IPS DF 6.9 (cell line): ENCODE measurements around the gene TLNRD1.

Experiments used
- DNase-seq: peaks from one replicate; pipeline ENCODE4 v3.0.0-alpha.2; 2013; ENCODE audit warnings: low read depth, low spot score
- H3K27ac ChIP-seq: one replicate; pipeline ENCODE4 v1.5.1; 2013; ENCODE audit warnings: low read length, control low read depth
- H3K27me3 ChIP-seq: 2 replicates; pipeline ENCODE4 v1.6.1; 2013; ENCODE audit warnings: mild to moderate bottlenecking, low read length; ENCODE audit not compliant: control insufficient read depth, insufficient read depth
- H3K36me3 ChIP-seq: 2 replicates; pipeline ENCODE4 v1.6.1; 2013; ENCODE audit warnings: low read length; ENCODE audit not compliant: control insufficient read depth, insufficient read depth
- H3K4me1 ChIP-seq: 2 replicates; pipeline ENCODE4 v1.6.1; 2013; ENCODE audit warnings: low read length; ENCODE audit not compliant: control insufficient read depth, insufficient read depth
- H3K4me3 ChIP-seq: 2 replicates; pipeline ENCODE4 v1.5.1; 2013; ENCODE audit warnings: mild to moderate bottlenecking, low read length
- H3K9me3 ChIP-seq: 2 replicates; pipeline ENCODE4 v1.6.1; 2013; ENCODE audit warnings: low read length, inconsistent platforms; ENCODE audit not compliant: control insufficient read depth, insufficient read depth
- whole genome bisulfite sequencing: extraction: QIAGEN DNeasy Blood & Tissue Kit; methylation state at CpG from one replicate; pipeline ENCODE4 v1.1.7; 2013; ENCODE audit warnings: mixed read lengths, missing lambda C conversion rate; ENCODE audit not compliant: insufficient read length, insufficient coverage; 5-methylcytosine and 5-hydroxymethylcytosine counted together

TLNRD1 gene

GRCh38 chr15:80966431-80967197, 34.1 kb upstream of the TLNRD1 start:
- peaks cover 15% of the 10 kb centered on the region for H3K4me1 ChIP-seq
- H3K4me3 ChIP-seq = no peak overlapping the region
- no peaks in the 10 kb centered on the region for H3K9me3 ChIP-seq
- WGBS = no CpG with 5 or more reads among the region's 8 CpGs
- H3K36me3 ChIP-seq = peaks cover 3% of the 10 kb centered on the region; the same call in 1 of the 2 replicates
- no peak overlapping the region for H3K27ac ChIP-seq
- DNase-seq = no peak
- H3K27me3 ChIP-seq = no peaks in the 10 kb centered on the region

- no peaks in the 10 kb centered on the region for H3K9me3 ChIP-seq
- peaks cover 3% of the 10 kb centered on the region; the same call in 1 of the 2 replicates for H3K36me3 ChIP-seq
- H3K27me3 ChIP-seq = no peaks in the 10 kb centered on the region
- peaks cover 15% of the 10 kb centered on the region for H3K4me1 ChIP-seq
- peak; percentile 68 for DNase-seq
- WGBS = no CpG with 5 or more reads among the region's 3 CpGs
- no peak overlapping the region for H3K27ac ChIP-seq
- no peak overlapping the region for H3K4me3 ChIP-seq
Measured at GRCh38 chr15:80967451-80967850, 33.3 kb upstream of the TLNRD1 start.

- no peak overlapping the region for H3K27ac ChIP-seq
- H3K4me3 ChIP-seq = no peak overlapping the region
- no peak for DNase-seq
- H3K27me3 ChIP-seq = no peaks in the 10 kb centered on the region
- no CpG with 5 or more reads among the region's 4 CpGs for WGBS
- H3K36me3 ChIP-seq = peaks cover 3% of the 10 kb centered on the region; the same call in 1 of the 2 replicates
- H3K9me3 ChIP-seq = no peaks in the 10 kb centered on the region
- H3K4me1 ChIP-seq = peaks cover 15% of the 10 kb centered on the region
Measured at GRCh38 chr15:80967991-80968510, 32.7 kb upstream of the TLNRD1 start.

- H3K4me1 ChIP-seq = peaks cover 15% of the 10 kb centered on the region
- H3K9me3 ChIP-seq = no peaks in the 10 kb centered on the region
- no CpG with 5 or more reads among the region's 7 CpGs for WGBS
- no peak overlapping the region for H3K4me3 ChIP-seq
- DNase-seq = no peak
- peaks cover 3% of the 10 kb centered on the region; the same call in 1 of the 2 replicates for H3K36me3 ChIP-seq
- H3K27ac ChIP-seq = no peak overlapping the region
- no peaks in the 10 kb centered on the region for H3K27me3 ChIP-seq
Measured at GRCh38 chr15:80969316-80969715, 31.4 kb upstream of the TLNRD1 start.

- no peak overlapping the region for H3K27ac ChIP-seq
- no peaks in the 10 kb centered on the region for H3K27me3 ChIP-seq
- peak; percentile 25 for DNase-seq
- H3K4me3 ChIP-seq = no peak overlapping the region
- WGBS = no CpG with 5 or more reads among the region's 12 CpGs
- peaks cover 15% of the 10 kb centered on the region for H3K4me1 ChIP-seq
- no peaks in the 10 kb centered on the region for H3K9me3 ChIP-seq
- H3K36me3 ChIP-seq = peaks cover 3% of the 10 kb centered on the region; the same call in 1 of the 2 replicates
Measured at GRCh38 chr15:80970018-80970657, 30.6 kb upstream of the TLNRD1 start.

GRCh38 chr15:80970658-80971057, 30.1 kb upstream of the TLNRD1 start:
- H3K36me3 ChIP-seq = peaks cover 3% of the 10 kb centered on the region; the same call in 1 of the 2 replicates
- no peak overlapping the region for H3K4me3 ChIP-seq
- H3K27ac ChIP-seq = no peak overlapping the region
- H3K9me3 ChIP-seq = no peaks in the 10 kb centered on the region
- H3K27me3 ChIP-seq = no peaks in the 10 kb centered on the region
- WGBS = no CpG with 5 or more reads among the region's 3 CpGs
- peaks cover 15% of the 10 kb centered on the region for H3K4me1 ChIP-seq
- no peak for DNase-seq

GRCh38 chr15:80971143-80971542, 29.6 kb upstream of the TLNRD1 start:
- Histone ChIP-seq H3K9me3 (no peaks in the 10 kb centered on the region), H3K36me3 (peaks cover 3% of the 10 kb centered on the region; the same call in 1 of the 2 replicates), H3K4me1 (peaks cover 15% of the 10 kb centered on the region), H3K27me3 (no peaks in the 10 kb centered on the region), H3K27ac (no peak overlapping the region), H3K4me3 (no peak overlapping the region)
- no peak for DNase-seq
- no CpG with 5 or more reads among the region's 2 CpGs for WGBS

- H3K4me3 ChIP-seq = no peak overlapping the region
- no peak for DNase-seq
- H3K9me3 ChIP-seq = no peaks in the 10 kb centered on the region
- WGBS = no CpG with 5 or more reads among the region's 3 CpGs
- H3K27ac ChIP-seq = no peak overlapping the region
- H3K4me1 ChIP-seq = peaks cover 12% of the 10 kb centered on the region
- no peaks in the 10 kb centered on the region for H3K27me3 ChIP-seq
- peaks cover 3% of the 10 kb centered on the region; the same call in 1 of the 2 replicates for H3K36me3 ChIP-seq
Measured at GRCh38 chr15:80972276-80972675, 28.4 kb upstream of the TLNRD1 start.

GRCh38 chr15:80974914-80975313, 25.8 kb upstream of the TLNRD1 start:
- Histone ChIP-seq H3K4me1 (peaks cover 5% of the 10 kb centered on the region; the same call in 1 of the 2 replicates), H3K9me3 (no peaks in the 10 kb centered on the region), H3K4me3 (no peak overlapping the region), H3K27me3 (no peaks in the 10 kb centered on the region), H3K27ac (no peak overlapping the region), H3K36me3 (peaks cover 2% of the 10 kb centered on the region; the same call in 1 of the 2 replicates)
- no peak for DNase-seq
- no CpG with 5 or more reads among the region's 4 CpGs for WGBS

GRCh38 chr15:80976851-80977250, 23.9 kb upstream of the TLNRD1 start:
- no CpG with 5 or more reads among the region's 4 CpGs for WGBS

More at GRCh38 chr15:80976851-80977250, 23.9 kb upstream of the TLNRD1 start:
- Histone ChIP-seq H3K4me3 (no peak overlapping the region), H3K4me1 (peaks cover 1% of the 10 kb centered on the region; the same call in 1 of the 2 replicates), H3K27me3 (no peaks in the 10 kb centered on the region), H3K27ac (no peak overlapping the region), H3K36me3 (peaks cover 2% of the 10 kb centered on the region; the same call in 1 of the 2 replicates), H3K9me3 (no peaks in the 10 kb centered on the region)
- DNase-seq = no peak
